Measurements from ENCODE around the gene ROR2.

ROR2 gene

GRCh38 chr9:91812191-91812590 lies 137.8 kb downstream of the ROR2 start:
- Histone ChIP-seq H3K27me3 (ENCODE audit: insufficient read depth, low read depth) (no peaks in the 10 kb centered on the region), H3K79me2 (ENCODE audit: insufficient read depth, low read depth) (no peaks in the 10 kb centered on the region), H3K36me3 (ENCODE audit: insufficient read depth) (no peaks in the 10 kb centered on the region), H3K27ac (peak overlapping the region; percentile 89), H3K9ac (0 out of 2 replicates have a peak overlapping the region, but pooled peaks have one; percentile 65), H3K4me3 (IDR thresholded peaks at IDR 0.05; ENCODE audit: insufficient read depth, low read depth, low read length) (no peak overlapping the region), H3K4me2 (peak overlapping the region; percentile 40), H4K20me1 (ENCODE audit: insufficient read depth) (no peaks in the 10 kb centered on the region), H3K4me1 (ENCODE audit: low read depth, poor library complexity, severe bottlenecking) (peaks cover 67% of the 10 kb centered on the region), H2AFZ (ENCODE audit: low read depth) (no peak overlapping the region)
- no peak for TF ChIP-seq CTCF (conservative IDR thresholded peaks at IDR 0.05; ENCODE audit: low read depth, low read length)

GRCh38 chr9:91811024-91811909 lies 138.8 kb downstream of the ROR2 start:
- H4K20me1 ChIP-seq (ENCODE audit: insufficient read depth): no peaks in the 10 kb centered on the region
- H2AFZ ChIP-seq (ENCODE audit: low read depth): no peak overlapping the region
- H3K79me2 ChIP-seq (ENCODE audit: insufficient read depth, low read depth): no peaks in the 10 kb centered on the region
- no peaks in the 10 kb centered on the region for H3K27me3 ChIP-seq (ENCODE audit: insufficient read depth, low read depth)
- peak overlapping the region; percentile 89 for H3K27ac ChIP-seq
- H3K4me3 ChIP-seq (IDR thresholded peaks at IDR 0.05; ENCODE audit: insufficient read depth, low read depth, low read length): no peak overlapping the region
- H3K9ac ChIP-seq: peak overlapping the region; percentile 65; the same call in 1 of the 2 replicates
- peak overlapping the region; percentile 40 for H3K4me2 ChIP-seq
- H3K36me3 ChIP-seq (ENCODE audit: insufficient read depth): no peaks in the 10 kb centered on the region
- TF ChIP-seq CTCF (conservative IDR thresholded peaks at IDR 0.05; ENCODE audit: low read depth, low read length): no peak
- peaks cover 67% of the 10 kb centered on the region for H3K4me1 ChIP-seq (ENCODE audit: low read depth, poor library complexity, severe bottlenecking)

- Histone ChIP-seq H3K9ac (peak overlapping the region; percentile 65; the same call in 1 of the 2 replicates), H3K4me2 (peak overlapping the region; percentile 40; the same call in 1 of the 2 replicates), H3K27ac (peak overlapping the region; percentile 89), H3K4me1 (ENCODE audit: low read depth, poor library complexity, severe bottlenecking) (peaks cover 67% of the 10 kb centered on the region), H2AFZ (ENCODE audit: low read depth) (no peak overlapping the region), H3K27me3 (ENCODE audit: insufficient read depth, low read depth) (no peaks in the 10 kb centered on the region), H4K20me1 (ENCODE audit: insufficient read depth) (no peaks in the 10 kb centered on the region), H3K36me3 (ENCODE audit: insufficient read depth) (no peaks in the 10 kb centered on the region), H3K79me2 (ENCODE audit: insufficient read depth, low read depth) (no peaks in the 10 kb centered on the region), H3K4me3 (IDR thresholded peaks at IDR 0.05; ENCODE audit: insufficient read depth, low read depth, low read length) (no peak overlapping the region)
- no peak for TF ChIP-seq CTCF (conservative IDR thresholded peaks at IDR 0.05; ENCODE audit: low read depth, low read length)
These were observed 139.6 kb downstream of the ROR2 start for GRCh38 chr9:91810286-91810905.

GRCh38 chr9:91809581-91810285 lies 140.3 kb downstream of the ROR2 start:
- peak overlapping the region; percentile 65; the same call in 1 of the 2 replicates for H3K9ac ChIP-seq
- H3K4me3 ChIP-seq (IDR thresholded peaks at IDR 0.05; ENCODE audit: insufficient read depth, low read depth, low read length): no peak overlapping the region
- H3K36me3 ChIP-seq (ENCODE audit: insufficient read depth): no peaks in the 10 kb centered on the region

More at GRCh38 chr9:91809581-91810285, 140.3 kb downstream of the ROR2 start:
- Histone ChIP-seq H3K4me1 (ENCODE audit: low read depth, poor library complexity, severe bottlenecking) (peaks cover 63% of the 10 kb centered on the region), H3K4me2 (peak overlapping the region; percentile 40; the same call in 1 of the 2 replicates), H4K20me1 (ENCODE audit: insufficient read depth) (no peaks in the 10 kb centered on the region), H2AFZ (ENCODE audit: low read depth) (no peak overlapping the region), H3K27me3 (ENCODE audit: insufficient read depth, low read depth) (no peaks in the 10 kb centered on the region), H3K79me2 (ENCODE audit: insufficient read depth, low read depth) (no peaks in the 10 kb centered on the region), H3K27ac (peak overlapping the region; percentile 89)
- no peak for TF ChIP-seq CTCF (conservative IDR thresholded peaks at IDR 0.05; ENCODE audit: low read depth, low read length)

All from KMS-11 (cell line).